Panc1 (cell line): ENCODE results near the gene IGFALS.

ENCODE experiments used
- SIN3A ChIP-seq: IDR thresholded peaks from 2 replicates; pipeline ENCODE4 v1.6.1; 2012; ENCODE audit warnings: low read depth, mild to moderate bottlenecking, low read length, moderate library complexity, borderline replicate concordance; ENCODE audit not compliant: insufficient read depth
- TF ChIP-seq, protein P1 (sequence below): fragments of 450-650 bp; IDR thresholded peaks from 2 replicates; pipeline ENCODE4 v1.5.1; 2017; ENCODE audit warnings: mild to moderate bottlenecking

DNA sequence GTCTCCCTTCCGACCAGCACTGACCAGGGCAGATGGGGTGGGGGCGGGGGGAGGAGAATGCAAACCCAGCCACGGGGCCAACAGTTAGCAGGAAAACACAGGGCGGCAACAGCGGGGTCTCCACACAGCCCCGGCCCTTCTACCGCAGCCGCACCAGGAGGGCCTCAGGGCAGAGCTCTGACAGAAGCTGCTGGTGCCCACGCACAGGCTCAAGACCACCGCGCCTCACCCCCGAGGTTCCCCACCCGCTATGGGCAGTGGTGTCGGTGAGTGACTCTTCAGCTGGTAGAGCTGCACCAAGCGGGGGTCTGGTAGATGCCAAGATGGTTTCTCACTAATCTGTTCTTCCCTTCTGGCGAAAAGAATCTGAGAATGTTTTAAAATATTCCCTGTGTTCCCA lies 17.0 kb upstream of the IGFALS start:
- TF ChIP-seq, protein P1, sequence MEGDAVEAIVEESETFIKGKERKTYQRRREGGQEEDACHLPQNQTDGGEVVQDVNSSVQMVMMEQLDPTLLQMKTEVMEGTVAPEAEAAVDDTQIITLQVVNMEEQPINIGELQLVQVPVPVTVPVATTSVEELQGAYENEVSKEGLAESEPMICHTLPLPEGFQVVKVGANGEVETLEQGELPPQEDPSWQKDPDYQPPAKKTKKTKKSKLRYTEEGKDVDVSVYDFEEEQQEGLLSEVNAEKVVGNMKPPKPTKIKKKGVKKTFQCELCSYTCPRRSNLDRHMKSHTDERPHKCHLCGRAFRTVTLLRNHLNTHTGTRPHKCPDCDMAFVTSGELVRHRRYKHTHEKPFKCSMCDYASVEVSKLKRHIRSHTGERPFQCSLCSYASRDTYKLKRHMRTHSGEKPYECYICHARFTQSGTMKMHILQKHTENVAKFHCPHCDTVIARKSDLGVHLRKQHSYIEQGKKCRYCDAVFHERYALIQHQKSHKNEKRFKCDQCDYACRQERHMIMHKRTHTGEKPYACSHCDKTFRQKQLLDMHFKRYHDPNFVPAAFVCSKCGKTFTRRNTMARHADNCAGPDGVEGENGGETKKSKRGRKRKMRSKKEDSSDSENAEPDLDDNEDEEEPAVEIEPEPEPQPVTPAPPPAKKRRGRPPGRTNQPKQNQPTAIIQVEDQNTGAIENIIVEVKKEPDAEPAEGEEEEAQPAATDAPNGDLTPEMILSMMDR = no peak
- no peak for TF ChIP-seq SIN3A
